Peyer's patch (tissue), 4 donors: ENCODE data around the gene NMUR2. TPM values are rescaled to one million over a fixed set of nuclear protein-coding genes. Genes with fewer than 3 reads are reported as not detected.

Experiments used
- DNase-seq, 3 donors: peaks; one replicate each; pipeline ENCODE4 v3.0.0-alpha.2; 2017 to 2019
- H3K27ac ChIP-seq, 4 donors: fragments of 200-600 bp; sonication (generic); one replicate each; pipeline ENCODE4 v1.5.1; 2016 to 2019
- H3K27me3 ChIP-seq, 2 donors: fragments of 200-600 bp; sonication (generic); one replicate each; pipeline ENCODE4 v1.5.1; 2019
- H3K36me3 ChIP-seq, 3 donors: fragments of 200-600 bp; sonication (generic); one replicate each; pipeline ENCODE4 v1.5.1; 2016 to 2019
- H3K4me1 ChIP-seq, 4 donors: fragments of 200-600 bp; sonication (generic); one replicate each; pipeline ENCODE4 v1.5.1; 2016 to 2019
- H3K4me3 ChIP-seq, 4 donors: fragments of 200-600 bp; sonication (generic); 1 replicate in 3 of 4; 2 replicates in 1 of 4; pipeline ENCODE4 v1.5.1; 2016 to 2019; ENCODE audit warnings: mild to moderate bottlenecking in 1 of 4
- H3K9me3 ChIP-seq, 4 donors: fragments of 200-600 bp; sonication (generic); one replicate each; pipeline ENCODE4 v1.5.1; 2016 to 2019; ENCODE audit warnings: mild to moderate bottlenecking in 1 of 4
- POLR2A ChIP-seq, 2 donors: fragments of 450-650 bp; IDR thresholded peaks; one replicate each; pipeline ENCODE4 v1.5.1; 2017; ENCODE audit warnings: antibody characterized with exemption in 2 of 2, mild to moderate bottlenecking in 2 of 2, moderate library complexity in 2 of 2
- total RNA-seq, 4 donors: library from RNA; depleted of rRNA; stranded (reverse); fragments of >200 nt; gene quantifications; one replicate each; pipeline ENCODE4 v1.1.0, GENCODE V29; 2016
- TF ChIP-seq, protein P1 (sequence below), 6 experiments: fragments of 450-650 bp in 4 of 6; fragments of 200-600 bp in 2 of 6; sonication (generic) in 1 of 6; IDR thresholded peaks; one replicate each; pipeline ENCODE4 v1.5.1; 2017 to 2019; ENCODE audit warnings: antibody characterized with exemption in 6 of 6, mild to moderate bottlenecking in 3 of 6, moderate library complexity in 1 of 6

Gene NMUR2
- total RNA-seq, 4 donors from 2014 or later = not detected

DNA sequence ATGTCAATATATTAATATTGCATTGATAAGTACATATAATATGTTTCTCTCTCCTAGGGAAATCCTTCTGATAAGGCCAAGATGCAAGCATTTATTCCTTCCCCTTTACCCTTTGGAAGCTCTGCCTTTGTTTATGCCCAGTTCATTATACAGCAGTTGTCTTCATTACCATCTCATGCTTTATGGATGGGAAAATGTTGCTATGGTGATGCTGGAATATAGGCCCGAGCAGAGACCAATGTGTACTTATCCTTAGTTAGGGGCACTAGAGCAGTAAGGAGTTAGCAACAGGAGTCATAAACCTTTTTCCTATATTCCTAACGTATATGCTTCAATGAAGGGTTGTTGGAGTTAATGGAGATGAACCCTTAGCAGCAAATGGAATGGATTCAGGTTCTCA is 19.4 kb upstream of the NMUR2 start:
- no peaks in the 10 kb centered on the region for H3K9me3 ChIP-seq
- no peaks in the 10 kb centered on the region for H3K4me1 ChIP-seq
- no peak overlapping the region for H3K4me3 ChIP-seq
- H3K36me3 ChIP-seq = no peaks in the 10 kb centered on the region
- no peak for DNase-seq
- TF ChIP-seq, protein P1, sequence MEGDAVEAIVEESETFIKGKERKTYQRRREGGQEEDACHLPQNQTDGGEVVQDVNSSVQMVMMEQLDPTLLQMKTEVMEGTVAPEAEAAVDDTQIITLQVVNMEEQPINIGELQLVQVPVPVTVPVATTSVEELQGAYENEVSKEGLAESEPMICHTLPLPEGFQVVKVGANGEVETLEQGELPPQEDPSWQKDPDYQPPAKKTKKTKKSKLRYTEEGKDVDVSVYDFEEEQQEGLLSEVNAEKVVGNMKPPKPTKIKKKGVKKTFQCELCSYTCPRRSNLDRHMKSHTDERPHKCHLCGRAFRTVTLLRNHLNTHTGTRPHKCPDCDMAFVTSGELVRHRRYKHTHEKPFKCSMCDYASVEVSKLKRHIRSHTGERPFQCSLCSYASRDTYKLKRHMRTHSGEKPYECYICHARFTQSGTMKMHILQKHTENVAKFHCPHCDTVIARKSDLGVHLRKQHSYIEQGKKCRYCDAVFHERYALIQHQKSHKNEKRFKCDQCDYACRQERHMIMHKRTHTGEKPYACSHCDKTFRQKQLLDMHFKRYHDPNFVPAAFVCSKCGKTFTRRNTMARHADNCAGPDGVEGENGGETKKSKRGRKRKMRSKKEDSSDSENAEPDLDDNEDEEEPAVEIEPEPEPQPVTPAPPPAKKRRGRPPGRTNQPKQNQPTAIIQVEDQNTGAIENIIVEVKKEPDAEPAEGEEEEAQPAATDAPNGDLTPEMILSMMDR (IDR thresholded peaks at IDR 0.05) = no peak
- TF ChIP-seq POLR2A (IDR thresholded peaks at IDR 0.05) = no peak
- H3K27ac ChIP-seq = no peak overlapping the region
- H3K27me3 ChIP-seq = no peaks in the 10 kb centered on the region

GRCh38 chr5:152422081-152422480 is 17.0 kb upstream of the NMUR2 start:
- no peaks in the 10 kb centered on the region for H3K9me3 ChIP-seq
- no peak overlapping the region for H3K4me3 ChIP-seq
- H3K27ac ChIP-seq = no peak overlapping the region
- DNase-seq = no peak
- no peaks in the 10 kb centered on the region for H3K4me1 ChIP-seq
- H3K27me3 ChIP-seq = no peaks in the 10 kb centered on the region
- H3K36me3 ChIP-seq = no peaks in the 10 kb centered on the region
- TF ChIP-seq, protein P1 (IDR thresholded peaks at IDR 0.05) = no peak
- TF ChIP-seq POLR2A (IDR thresholded peaks at IDR 0.05) = no peak

DNA sequence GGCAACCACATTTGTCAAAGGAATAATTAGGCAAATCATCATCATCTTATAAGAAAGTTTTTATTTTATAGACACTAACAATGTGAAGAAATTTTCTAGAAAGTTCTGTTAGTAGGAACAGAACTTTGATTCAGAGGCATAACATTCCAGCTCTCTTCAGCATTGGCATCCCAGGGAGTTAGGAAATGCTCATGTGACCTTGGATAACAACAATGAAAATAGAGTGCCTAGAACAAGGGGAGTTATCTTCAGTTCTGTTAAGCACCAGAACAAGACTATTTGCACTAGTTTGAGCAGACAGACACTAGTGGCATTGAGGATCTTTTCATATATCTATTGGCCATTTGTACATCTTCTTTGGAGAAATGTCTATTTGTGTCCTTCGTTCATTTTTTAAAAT is 7.0 kb upstream of the NMUR2 start:
- H3K27me3 ChIP-seq = no peaks in the 10 kb centered on the region
- DNase-seq = no peak
- no peaks in the 10 kb centered on the region for H3K4me1 ChIP-seq
- H3K4me3 ChIP-seq = no peak overlapping the region
- no peaks in the 10 kb centered on the region for H3K9me3 ChIP-seq
- no peak for TF ChIP-seq POLR2A (IDR thresholded peaks at IDR 0.05)
- TF ChIP-seq, protein P1 (IDR thresholded peaks at IDR 0.05) = no peak
- no peak overlapping the region for H3K27ac ChIP-seq
- H3K36me3 ChIP-seq = no peaks in the 10 kb centered on the region

GRCh38 chr5:152406082-152406481 is 1.0 kb upstream of the NMUR2 start:
- no peaks in the 10 kb centered on the region for H3K4me1 ChIP-seq
- no peaks in the 10 kb centered on the region for H3K9me3 ChIP-seq
- TF ChIP-seq POLR2A (IDR thresholded peaks at IDR 0.05) = no peak
- TF ChIP-seq, protein P1 (IDR thresholded peaks at IDR 0.05) = no peak
- H3K27me3 ChIP-seq = no peaks in the 10 kb centered on the region
- DNase-seq = no peak
- no peak overlapping the region for H3K4me3 ChIP-seq
- no peaks in the 10 kb centered on the region for H3K36me3 ChIP-seq
- no peak overlapping the region for H3K27ac ChIP-seq

GRCh38 chr5:152404494-152404893 is 585 bp downstream of the NMUR2 start:
- Histone ChIP-seq H3K4me1 (no peaks in the 10 kb centered on the region), H3K36me3 (no peaks in the 10 kb centered on the region), H3K27ac (no peak overlapping the region), H3K27me3 (no peaks in the 10 kb centered on the region), H3K9me3 (no peaks in the 10 kb centered on the region), H3K4me3 (no peak overlapping the region)
- no peak for TF ChIP-seq POLR2A (IDR thresholded peaks at IDR 0.05)
- TF ChIP-seq, protein P1 (IDR thresholded peaks at IDR 0.05) = no peak
- DNase-seq = no peak

- DNase-seq = no peak
- Histone ChIP-seq H3K27ac (no peak overlapping the region), H3K36me3 (no peaks in the 10 kb centered on the region), H3K4me3 (no peak overlapping the region), H3K9me3 (no peaks in the 10 kb centered on the region), H3K4me1 (no peaks in the 10 kb centered on the region), H3K27me3 (no peaks in the 10 kb centered on the region)
- TF ChIP-seq, protein P1 (IDR thresholded peaks at IDR 0.05) = no peak
- TF ChIP-seq POLR2A (IDR thresholded peaks at IDR 0.05) = no peak
These were observed 2.0 kb downstream of the NMUR2 start for GRCh38 chr5:152403046-152403445.
